IPS DF 6.9 (cell line): ENCODE measurements around the gene FOXP1.

Experiments
- DNase-seq: peaks from one replicate; pipeline ENCODE4 v3.0.0-alpha.2; 2013; ENCODE audit warnings: low read depth, low spot score
- H3K27ac ChIP-seq: one replicate; pipeline ENCODE4 v1.5.1; 2013; ENCODE audit warnings: low read length, control low read depth
- H3K27me3 ChIP-seq: 2 replicates; pipeline ENCODE4 v1.6.1; 2013; ENCODE audit warnings: mild to moderate bottlenecking, low read length; ENCODE audit not compliant: control insufficient read depth, insufficient read depth
- H3K36me3 ChIP-seq: 2 replicates; pipeline ENCODE4 v1.6.1; 2013; ENCODE audit warnings: low read length; ENCODE audit not compliant: control insufficient read depth, insufficient read depth
- H3K4me1 ChIP-seq: 2 replicates; pipeline ENCODE4 v1.6.1; 2013; ENCODE audit warnings: low read length; ENCODE audit not compliant: control insufficient read depth, insufficient read depth
- H3K4me3 ChIP-seq: 2 replicates; pipeline ENCODE4 v1.5.1; 2013; ENCODE audit warnings: mild to moderate bottlenecking, low read length
- H3K9me3 ChIP-seq: 2 replicates; pipeline ENCODE4 v1.6.1; 2013; ENCODE audit warnings: low read length, inconsistent platforms; ENCODE audit not compliant: control insufficient read depth, insufficient read depth
- WGBS: extraction: QIAGEN DNeasy Blood & Tissue Kit; methylation state at CpG from one replicate; pipeline ENCODE4 v1.1.7; 2013; ENCODE audit warnings: mixed read lengths, missing lambda C conversion rate; ENCODE audit not compliant: insufficient read length, insufficient coverage; 5-methylcytosine and 5-hydroxymethylcytosine counted together

Gene FOXP1

GRCh38 chr3:71102111-71102983, 481.2 kb downstream of the FOXP1 start:
- H3K27me3 ChIP-seq = no peaks in the 10 kb centered on the region
- H3K27ac ChIP-seq = no peak overlapping the region
- no CpG with 5 or more reads among the region's 11 CpGs for WGBS
- no peaks in the 10 kb centered on the region for H3K9me3 ChIP-seq
- H3K4me3 ChIP-seq = no peak overlapping the region
- DNase-seq = no peak
- no peaks in the 10 kb centered on the region for H3K36me3 ChIP-seq
- 0 out of 2 replicates have a peak, but pooled peaks cover 1% of the 10 kb centered on the region for H3K4me1 ChIP-seq

- Histone ChIP-seq H3K27me3 (no peaks in the 10 kb centered on the region), H3K27ac (no peak overlapping the region), H3K36me3 (no peaks in the 10 kb centered on the region), H3K9me3 (no peaks in the 10 kb centered on the region), H3K4me1 (0 out of 2 replicates have a peak, but pooled peaks cover 1% of the 10 kb centered on the region), H3K4me3 (no peak overlapping the region)
- DNase-seq = no peak
- no CpG with 5 or more reads among the region's 5 CpGs for WGBS
Observed at GRCh38 chr3:71101626-71102025, 481.9 kb downstream of the FOXP1 start.

GRCh38 chr3:71101014-71101413, 482.5 kb downstream of the FOXP1 start:
- Histone ChIP-seq H3K36me3 (no peaks in the 10 kb centered on the region), H3K4me3 (no peak overlapping the region), H3K9me3 (no peaks in the 10 kb centered on the region), H3K27me3 (no peaks in the 10 kb centered on the region), H3K27ac (no peak overlapping the region), H3K4me1 (0 out of 2 replicates have a peak, but pooled peaks cover 1% of the 10 kb centered on the region)
- WGBS = no CpG with 5 or more reads among the region's 3 CpGs
- DNase-seq = no peak

- H3K27me3 ChIP-seq = no peaks in the 10 kb centered on the region
- H3K4me1 ChIP-seq = no peaks in the 10 kb centered on the region
- H3K36me3 ChIP-seq = no peaks in the 10 kb centered on the region
- no peak for DNase-seq
- WGBS = 100% methylated on average over 1 of the region's 6 CpGs
- no peaks in the 10 kb centered on the region for H3K9me3 ChIP-seq
- no peak overlapping the region for H3K27ac ChIP-seq
- H3K4me3 ChIP-seq = no peak overlapping the region
Observed at GRCh38 chr3:71099997-71100719, 483.4 kb downstream of the FOXP1 start.

GRCh38 chr3:71097557-71097956, 486.0 kb downstream of the FOXP1 start:
- DNase-seq = no peak
- H3K27ac ChIP-seq = no peak overlapping the region
- H3K4me3 ChIP-seq = no peak overlapping the region
- no peaks in the 10 kb centered on the region for H3K27me3 ChIP-seq
- no peaks in the 10 kb centered on the region for H3K9me3 ChIP-seq
- H3K36me3 ChIP-seq = no peaks in the 10 kb centered on the region
- no peaks in the 10 kb centered on the region for H3K4me1 ChIP-seq
- WGBS = no CpG with 5 or more reads among the region's 5 CpGs

- Histone ChIP-seq H3K27me3 (no peaks in the 10 kb centered on the region), H3K4me3 (no peak overlapping the region), H3K36me3 (no peaks in the 10 kb centered on the region), H3K4me1 (no peaks in the 10 kb centered on the region), H3K9me3 (no peaks in the 10 kb centered on the region), H3K27ac (no peak overlapping the region)
- no CpG with 5 or more reads among the region's 1 CpG for WGBS
- DNase-seq = no peak
Observed at GRCh38 chr3:71095511-71096291, 487.8 kb downstream of the FOXP1 start.

GRCh38 chr3:71094658-71095209, 488.8 kb downstream of the FOXP1 start:
- no peak for DNase-seq
- H3K4me1 ChIP-seq = no peaks in the 10 kb centered on the region
- no peaks in the 10 kb centered on the region for H3K9me3 ChIP-seq
- no CpG with 5 or more reads among the region's 5 CpGs for WGBS
- no peak overlapping the region for H3K27ac ChIP-seq
- H3K36me3 ChIP-seq = no peaks in the 10 kb centered on the region
- no peak overlapping the region for H3K4me3 ChIP-seq
- H3K27me3 ChIP-seq = no peaks in the 10 kb centered on the region

- H3K27me3 ChIP-seq = no peaks in the 10 kb centered on the region
- no peak overlapping the region for H3K4me3 ChIP-seq
- H3K4me1 ChIP-seq = no peaks in the 10 kb centered on the region
- WGBS = no CpG with 5 or more reads among the region's 4 CpGs
- H3K36me3 ChIP-seq = no peaks in the 10 kb centered on the region
- H3K27ac ChIP-seq = no peak overlapping the region
- DNase-seq = no peak
- no peaks in the 10 kb centered on the region for H3K9me3 ChIP-seq
Observed at GRCh38 chr3:71092665-71093064, 490.9 kb downstream of the FOXP1 start.

GRCh38 chr3:71090207-71090606, 493.3 kb downstream of the FOXP1 start:
- Histone ChIP-seq H3K36me3 (no peaks in the 10 kb centered on the region), H3K27me3 (no peaks in the 10 kb centered on the region), H3K27ac (no peak overlapping the region), H3K4me3 (no peak overlapping the region), H3K4me1 (no peaks in the 10 kb centered on the region), H3K9me3 (no peaks in the 10 kb centered on the region)
- no peak for DNase-seq
- 100% methylated on average over 1 of the region's 3 CpGs for WGBS

GRCh38 chr3:71089271-71089847, 494.2 kb downstream of the FOXP1 start:
- no peak overlapping the region for H3K27ac ChIP-seq
- no peaks in the 10 kb centered on the region for H3K36me3 ChIP-seq
- no peak overlapping the region for H3K4me3 ChIP-seq
- DNase-seq = no peak
- H3K4me1 ChIP-seq = no peaks in the 10 kb centered on the region
- H3K9me3 ChIP-seq = no peaks in the 10 kb centered on the region
- H3K27me3 ChIP-seq = no peaks in the 10 kb centered on the region
- no CpG with 5 or more reads among the region's 3 CpGs for WGBS
